Endothelial cell of hepatic sinusoid (primary cell): Measurements from ENCODE around the gene STAMBPL1.

Experiments
- in situ Hi-C: cut with HindIII; loops from 2 replicates; pipeline ENCODE4 v1.10.0; 2017; ENCODE audit warnings: low sequenced_read_pairs

The STAMBPL1 gene

GRCh38 chr10:88889559-88890337 lies 9.7 kb downstream of the STAMBPL1 start:
- in situ Hi-C loops, result no loop called here

DNA sequence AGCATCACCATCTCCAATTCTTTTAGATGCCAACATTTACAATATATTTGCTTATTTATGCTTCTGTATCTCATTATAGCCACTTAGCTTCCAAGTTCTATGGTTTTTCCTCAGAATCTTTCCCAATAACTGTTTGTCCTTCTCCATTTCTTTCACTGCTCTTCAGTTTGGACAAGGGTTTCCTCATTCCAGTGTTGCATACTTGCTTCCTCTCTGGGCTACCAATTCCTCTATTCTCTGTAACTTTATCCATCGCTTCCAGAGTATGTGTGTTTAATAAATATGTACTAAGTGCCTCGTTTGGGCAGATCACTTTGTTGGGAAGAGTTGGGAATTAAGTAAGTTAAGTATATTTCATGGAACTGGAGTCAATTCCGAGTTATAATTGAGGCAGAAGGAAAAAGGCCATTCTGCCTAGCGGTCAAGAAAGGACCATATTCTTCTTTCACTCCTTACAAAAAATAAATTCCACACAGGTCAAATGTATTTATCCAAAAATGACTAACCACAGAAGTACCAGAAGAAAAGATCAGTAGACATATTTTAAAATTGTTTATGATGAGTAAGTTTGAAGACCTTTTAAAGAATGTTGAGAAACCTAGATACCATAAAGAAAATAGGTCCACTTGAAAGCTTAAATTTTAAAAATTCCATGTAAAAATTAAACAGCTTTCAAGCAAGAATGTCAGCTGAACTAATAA lies 10.8 kb downstream of the STAMBPL1 start:
- in situ Hi-C loops, result no loop called here

DNA sequence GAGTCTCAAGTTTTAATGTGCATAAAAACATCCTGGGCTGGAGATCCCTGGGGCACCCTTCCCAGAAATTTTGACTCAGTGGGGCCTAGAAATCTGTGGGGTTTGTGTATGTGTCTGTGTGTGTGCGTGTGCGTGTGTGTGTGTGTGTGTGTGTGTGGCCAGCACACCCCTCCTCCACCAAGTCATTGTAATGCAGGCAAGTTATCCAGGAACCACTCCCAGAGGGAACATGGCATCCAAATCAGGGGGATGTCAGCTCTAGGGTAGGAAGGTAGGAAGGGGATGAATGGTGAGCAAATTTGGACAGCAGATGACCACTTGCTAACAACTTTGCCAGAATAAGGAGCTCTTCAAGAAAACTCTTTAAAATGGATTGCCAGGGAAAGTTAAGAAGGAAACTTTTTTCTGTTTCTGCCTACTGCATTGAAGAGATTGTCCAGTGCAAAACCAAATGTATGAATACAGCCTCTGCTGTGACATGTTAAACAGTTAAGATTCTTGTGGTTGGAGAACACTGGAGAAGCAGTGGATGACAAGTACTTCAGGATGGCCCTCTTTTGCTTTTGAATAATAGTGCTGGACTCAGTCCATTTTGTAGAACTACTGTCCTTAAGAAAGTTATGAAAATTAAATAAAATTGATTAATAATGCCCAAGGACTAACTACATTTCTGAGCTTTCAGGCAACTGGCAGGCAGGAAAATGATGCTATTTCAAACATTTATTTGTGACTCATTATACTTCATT lies 12.3 kb downstream of the STAMBPL1 start:
- in situ Hi-C loops, result no loop called here

GRCh38 chr10:88893611-88894010 lies 13.6 kb downstream of the STAMBPL1 start:
- in situ Hi-C loops, result no loop called here

GRCh38 chr10:88895250-88895649 lies 15.2 kb downstream of the STAMBPL1 start:
- in situ Hi-C loops, result no loop called here

DNA sequence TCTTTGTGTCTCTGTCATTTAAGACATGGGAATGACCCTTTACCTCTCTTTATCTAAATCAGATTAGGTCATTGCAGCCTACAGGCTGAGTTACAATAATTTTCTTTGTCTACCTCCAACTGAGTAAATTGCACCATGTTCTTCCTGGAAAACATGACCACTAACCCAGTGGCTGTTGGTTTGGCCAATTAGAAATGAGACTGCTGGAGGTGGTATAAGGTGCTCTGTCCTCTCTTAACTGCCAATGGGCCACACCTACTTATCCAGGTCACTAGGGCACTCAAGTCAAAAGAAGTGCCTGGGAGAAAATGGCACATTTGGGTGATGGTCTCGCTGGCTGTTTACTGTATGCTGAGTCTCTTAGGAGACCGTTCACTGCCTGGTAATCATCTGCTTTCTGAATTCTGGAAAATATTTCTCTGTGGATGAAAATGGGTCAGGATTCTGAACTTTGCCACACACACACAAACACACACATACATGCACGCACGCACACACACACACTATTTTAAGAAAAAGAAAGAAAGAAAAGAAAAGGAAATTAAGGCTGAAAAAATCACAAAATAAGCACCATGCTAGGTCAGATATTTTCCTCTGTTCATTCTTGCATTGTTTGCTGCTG lies 16.4 kb downstream of the STAMBPL1 start:
- in situ Hi-C loops, result no loop called here

GRCh38 chr10:88896994-88897853 lies 17.2 kb downstream of the STAMBPL1 start:
- in situ Hi-C loops, result no loop called here

DNA sequence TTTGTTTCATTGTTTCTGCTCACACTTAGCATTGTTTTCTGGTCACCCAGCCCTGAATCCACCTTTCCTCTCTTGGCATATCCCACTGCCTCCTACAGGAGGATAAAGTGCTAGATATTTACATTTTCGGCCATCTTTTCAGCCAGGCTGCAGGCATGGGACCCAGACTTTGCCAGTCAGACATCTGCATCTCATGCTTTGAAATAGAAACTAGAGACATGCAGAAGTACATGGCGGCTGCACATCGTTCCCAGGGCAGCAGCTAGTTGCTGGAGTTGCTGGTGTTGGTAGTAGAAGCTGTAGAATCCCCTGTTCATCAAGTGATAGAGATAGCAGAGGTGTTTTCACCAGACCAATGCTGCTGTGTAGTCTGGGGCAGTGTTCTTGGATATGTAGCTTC lies 18.7 kb downstream of the STAMBPL1 start:
- in situ Hi-C loops, result no loop called here

DNA sequence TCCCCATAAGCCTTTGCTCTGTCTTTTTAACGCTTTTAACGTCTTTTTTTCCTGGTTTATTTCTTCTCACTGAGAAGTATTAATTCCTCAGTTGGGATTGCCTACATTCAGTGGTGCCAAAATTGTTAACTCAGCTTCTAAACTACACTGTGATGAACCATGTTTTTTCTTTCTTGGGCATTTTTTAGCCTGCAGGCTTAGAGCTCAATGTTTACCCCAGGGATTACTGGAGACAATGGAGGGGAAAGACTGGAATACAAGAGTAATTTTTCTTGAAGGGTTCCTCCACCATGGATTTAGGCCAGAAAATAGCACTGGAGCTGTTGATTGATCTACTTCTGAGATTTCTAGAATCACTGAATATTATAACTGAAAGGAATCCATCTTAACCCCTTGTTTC lies 19.8 kb downstream of the STAMBPL1 start:
- in situ Hi-C loops, result no loop called here

GRCh38 chr10:88901206-88901983 lies 21.4 kb downstream of the STAMBPL1 start:
- in situ Hi-C loops, result no loop called here

DNA sequence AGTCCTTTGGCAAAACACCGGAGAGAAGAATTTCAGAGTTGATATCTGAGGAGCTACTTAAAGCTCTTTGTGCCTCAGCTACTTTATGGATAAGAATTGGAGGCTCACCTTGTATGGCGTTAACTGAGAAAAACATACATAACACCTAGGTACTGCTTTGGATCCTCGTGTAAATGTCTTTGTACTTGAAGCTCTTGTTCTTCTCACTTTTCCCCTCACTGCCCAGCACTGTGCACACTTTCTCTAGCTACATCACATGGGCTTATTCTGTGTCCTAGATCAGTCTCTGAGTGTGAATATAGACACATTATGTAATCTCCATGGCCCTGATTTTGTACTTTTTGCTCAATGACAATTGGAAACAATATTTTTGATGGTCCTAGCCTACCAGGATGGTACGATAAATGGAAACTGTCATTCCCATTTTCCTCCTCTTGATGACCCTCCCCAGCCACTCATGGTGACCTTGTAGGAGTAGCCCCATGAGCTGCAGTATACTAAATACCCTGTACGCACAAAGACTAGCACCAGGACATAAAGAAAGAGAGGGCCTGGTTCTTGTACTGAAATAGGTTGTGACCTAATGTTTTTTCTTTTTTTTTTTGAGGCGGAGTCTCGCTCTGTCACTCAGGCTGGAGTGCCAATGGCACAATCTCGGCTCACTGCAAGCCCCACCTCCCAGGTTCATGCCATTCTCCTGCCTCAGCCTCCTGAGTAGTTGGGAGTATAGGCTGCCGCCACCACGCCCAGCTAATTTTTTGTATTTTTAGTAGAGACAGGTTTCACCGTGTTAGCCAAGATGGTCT lies 22.1 kb downstream of the STAMBPL1 start:
- in situ Hi-C loops, result no loop called here

DNA sequence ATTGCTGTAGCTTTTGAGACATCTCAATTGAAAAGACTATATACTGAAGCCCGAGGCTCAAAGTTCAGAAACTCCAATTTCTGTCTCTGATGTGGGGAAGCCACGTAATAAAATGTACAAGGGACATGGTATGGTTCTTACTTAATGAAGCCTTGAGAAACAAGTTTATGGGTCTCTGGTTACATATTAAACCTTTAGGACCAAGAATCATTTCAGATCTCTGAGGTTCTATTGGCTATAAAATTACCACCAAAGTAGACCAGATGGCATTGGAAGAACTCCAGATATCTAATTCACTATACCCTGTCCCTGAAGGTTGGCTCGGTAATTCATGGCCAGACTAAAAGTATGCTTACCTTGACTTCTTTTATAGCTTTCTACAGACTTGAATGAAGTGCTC lies 23.7 kb downstream of the STAMBPL1 start:
- in situ Hi-C loops, result no loop called here

DNA sequence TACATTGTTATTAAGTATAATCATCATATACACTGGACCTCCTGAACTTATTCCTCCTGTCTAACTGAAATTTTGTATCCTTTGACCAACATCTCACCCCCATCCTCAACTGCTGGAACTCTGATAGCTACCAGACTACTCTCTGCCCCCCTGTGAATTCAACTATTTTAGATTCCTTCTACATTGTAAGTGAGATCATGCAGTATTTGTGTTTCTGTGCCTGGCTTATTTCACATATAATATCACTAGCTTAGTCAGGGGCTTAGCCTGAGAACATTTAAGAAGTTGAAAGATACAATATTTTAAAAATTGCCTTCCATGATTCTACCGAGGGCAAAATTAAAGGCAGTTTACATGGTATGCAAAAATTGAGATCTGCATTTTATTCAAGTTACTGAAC lies 26.9 kb downstream of the STAMBPL1 start:
- in situ Hi-C loops, result no loop called here

DNA sequence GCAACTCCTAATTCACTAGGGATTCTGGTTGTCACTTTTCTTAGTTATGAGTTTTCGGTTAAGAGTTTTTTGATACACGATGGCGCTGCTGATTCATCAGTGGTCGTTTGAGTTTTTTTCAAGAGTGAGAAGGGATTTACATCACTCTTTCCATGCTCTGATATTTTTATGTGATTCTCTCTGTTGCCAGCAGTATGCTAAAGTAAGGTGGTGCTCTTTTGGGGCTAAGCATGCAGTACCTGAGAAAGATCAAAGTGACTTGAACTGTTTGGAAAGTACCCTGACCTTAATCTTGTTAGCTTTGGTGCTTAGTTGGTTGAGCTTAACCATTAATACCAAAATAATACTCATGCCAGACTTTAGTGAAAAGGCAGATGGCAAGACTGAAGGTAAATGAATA lies 28.1 kb downstream of the STAMBPL1 start:
- in situ Hi-C loops, result no loop called here

GRCh38 chr10:88911116-88911515 lies 31.1 kb downstream of the STAMBPL1 start:
- in situ Hi-C loops, result no loop called here

GRCh38 chr10:88911851-88912250 lies 31.8 kb downstream of the STAMBPL1 start:
- in situ Hi-C loops, result no loop called here

DNA sequence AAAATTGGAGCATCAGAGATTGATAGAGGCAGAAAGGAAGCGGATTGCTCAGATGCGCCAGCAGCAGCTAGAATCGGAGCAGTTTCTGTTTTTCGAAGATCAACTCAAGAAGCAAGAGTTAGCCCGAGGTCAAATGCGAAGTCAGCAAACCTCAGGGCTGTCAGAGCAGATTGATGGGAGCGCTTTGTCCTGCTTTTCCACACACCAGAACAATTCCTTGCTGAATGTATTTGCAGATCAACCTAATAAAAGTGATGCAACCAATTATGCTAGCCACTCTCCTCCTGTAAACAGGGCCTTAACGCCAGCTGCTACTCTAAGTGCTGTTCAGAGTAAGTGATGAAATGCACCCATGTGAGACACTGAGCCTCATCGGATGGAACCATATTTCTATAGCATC lies 33.1 kb downstream of the STAMBPL1 start:
- in situ Hi-C loops, result no loop called here

DNA sequence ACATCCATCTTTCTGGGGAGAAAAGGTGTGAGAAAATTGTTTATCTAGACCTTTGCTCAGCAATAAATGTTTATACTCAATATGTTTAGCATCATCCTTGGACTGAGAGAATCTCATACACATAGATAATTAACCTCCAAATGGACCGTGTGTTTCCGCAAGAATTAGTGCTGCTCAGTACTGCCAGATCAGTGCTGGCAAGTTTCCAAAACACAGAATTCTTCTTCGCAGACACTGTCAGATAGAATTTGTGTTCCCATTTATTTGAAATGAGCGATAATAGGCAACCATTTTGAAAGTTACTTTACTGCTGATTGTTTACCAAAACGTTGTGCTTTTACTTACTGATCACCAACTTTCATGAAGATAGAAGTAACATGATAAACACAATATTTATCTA lies 33.7 kb downstream of the STAMBPL1 start:
- in situ Hi-C loops, result no loop called here

GRCh38 chr10:88915781-88916180 lies 35.7 kb downstream of the STAMBPL1 start:
- in situ Hi-C loops, result no loop called here
